ENCODE measurements around the gene NTNG1.

The NTNG1 gene

GRCh38 chr1:107394301-107394700 is 253.5 kb downstream of the NTNG1 start:
- no peak overlapping the region for H3K4me3 ChIP-seq (ENCODE audit: low read length)
- TF ChIP-seq, protein P1, sequence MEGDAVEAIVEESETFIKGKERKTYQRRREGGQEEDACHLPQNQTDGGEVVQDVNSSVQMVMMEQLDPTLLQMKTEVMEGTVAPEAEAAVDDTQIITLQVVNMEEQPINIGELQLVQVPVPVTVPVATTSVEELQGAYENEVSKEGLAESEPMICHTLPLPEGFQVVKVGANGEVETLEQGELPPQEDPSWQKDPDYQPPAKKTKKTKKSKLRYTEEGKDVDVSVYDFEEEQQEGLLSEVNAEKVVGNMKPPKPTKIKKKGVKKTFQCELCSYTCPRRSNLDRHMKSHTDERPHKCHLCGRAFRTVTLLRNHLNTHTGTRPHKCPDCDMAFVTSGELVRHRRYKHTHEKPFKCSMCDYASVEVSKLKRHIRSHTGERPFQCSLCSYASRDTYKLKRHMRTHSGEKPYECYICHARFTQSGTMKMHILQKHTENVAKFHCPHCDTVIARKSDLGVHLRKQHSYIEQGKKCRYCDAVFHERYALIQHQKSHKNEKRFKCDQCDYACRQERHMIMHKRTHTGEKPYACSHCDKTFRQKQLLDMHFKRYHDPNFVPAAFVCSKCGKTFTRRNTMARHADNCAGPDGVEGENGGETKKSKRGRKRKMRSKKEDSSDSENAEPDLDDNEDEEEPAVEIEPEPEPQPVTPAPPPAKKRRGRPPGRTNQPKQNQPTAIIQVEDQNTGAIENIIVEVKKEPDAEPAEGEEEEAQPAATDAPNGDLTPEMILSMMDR (conservative IDR thresholded peaks at IDR 0.05; ENCODE audit: low read depth, low read length), result no peak
- DNase-seq (ENCODE audit: low read depth), result no peak

DNA sequence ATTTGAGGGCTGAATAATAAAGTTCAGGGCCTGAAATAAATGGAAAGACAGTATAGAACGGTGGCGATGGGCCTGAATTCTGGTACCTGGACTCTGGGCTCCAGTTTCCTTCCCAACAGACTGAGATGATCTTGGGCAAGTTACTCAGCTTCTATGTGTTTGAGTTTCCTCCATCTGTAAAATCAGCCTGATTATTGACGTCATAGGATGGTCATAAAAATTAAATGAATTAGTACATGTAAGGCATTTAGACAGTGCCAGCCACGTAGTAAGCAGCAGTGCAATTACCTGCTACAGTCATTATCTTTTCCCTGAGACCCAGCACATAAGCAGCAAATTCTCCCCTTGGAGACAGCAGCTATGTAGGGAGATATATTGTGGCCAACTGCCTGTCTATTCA is 260.9 kb downstream of the NTNG1 start:
- H3K4me3 ChIP-seq (ENCODE audit: low read length), result no peak overlapping the region
- TF ChIP-seq, protein P1 (conservative IDR thresholded peaks at IDR 0.05; ENCODE audit: low read depth, low read length), result no peak
- no peak for DNase-seq (ENCODE audit: low read depth)

- TF ChIP-seq, protein P1 (conservative IDR thresholded peaks at IDR 0.05; ENCODE audit: low read depth, low read length), result no peak
- H3K4me3 ChIP-seq (ENCODE audit: low read length), result no peak overlapping the region
- no peak for DNase-seq (ENCODE audit: low read depth)
These were observed 263.9 kb downstream of the NTNG1 start for GRCh38 chr1:107404756-107405155.

DNA sequence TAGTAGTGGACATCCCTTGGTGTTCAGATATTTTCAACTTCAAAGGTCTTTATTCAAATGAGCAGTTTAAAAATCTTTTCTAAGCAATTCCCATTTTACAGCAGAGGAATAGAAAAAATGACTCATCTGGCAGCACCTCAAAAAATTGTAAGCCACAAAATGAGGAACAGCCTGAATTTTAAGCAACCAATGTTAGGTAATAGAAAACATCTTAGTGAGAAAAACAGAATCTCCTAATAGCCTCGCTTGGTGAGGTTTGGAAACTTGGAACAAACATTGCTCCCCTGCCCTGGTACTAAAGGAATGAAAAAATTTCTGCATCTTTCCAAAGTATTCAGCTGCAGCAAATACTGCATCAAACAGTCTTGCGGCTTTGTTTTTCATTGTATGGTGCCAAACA is 264.4 kb downstream of the NTNG1 start:
- no peak for DNase-seq (ENCODE audit: low read depth)
- TF ChIP-seq, protein P1 (conservative IDR thresholded peaks at IDR 0.05; ENCODE audit: low read depth, low read length), result no peak
- no peak overlapping the region for H3K4me3 ChIP-seq (ENCODE audit: low read length)

GRCh38 chr1:107407011-107407410 is 266.2 kb downstream of the NTNG1 start:
- TF ChIP-seq, protein P1 (conservative IDR thresholded peaks at IDR 0.05; ENCODE audit: low read depth, low read length), result no peak
- no peak overlapping the region for H3K4me3 ChIP-seq (ENCODE audit: low read length)
- no peak for DNase-seq (ENCODE audit: low read depth)

DNA sequence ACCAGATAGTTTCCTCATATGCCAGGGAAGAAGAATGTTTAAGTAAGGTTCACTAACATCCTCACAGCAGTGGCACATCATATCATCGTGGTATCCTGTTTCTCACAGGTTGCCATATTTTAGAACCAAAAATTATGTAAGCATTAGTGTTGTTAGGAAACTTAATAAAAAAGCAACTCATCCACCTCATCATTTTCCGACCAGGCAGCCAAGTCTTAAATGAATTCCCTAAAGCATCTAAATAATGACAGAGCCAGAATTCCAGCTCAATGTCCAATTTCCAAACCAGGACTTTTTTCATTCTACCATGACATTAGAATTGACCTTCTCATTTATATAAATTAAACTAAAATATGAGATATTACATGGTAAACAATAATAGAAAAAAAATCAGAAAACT is 272.7 kb downstream of the NTNG1 start:
- TF ChIP-seq, protein P1 (conservative IDR thresholded peaks at IDR 0.05; ENCODE audit: low read depth, low read length), result no peak
- DNase-seq (ENCODE audit: low read depth), result no peak

GRCh38 chr1:107413951-107414350 is 273.1 kb downstream of the NTNG1 start:
- TF ChIP-seq, protein P1 (conservative IDR thresholded peaks at IDR 0.05; ENCODE audit: low read depth, low read length), result no peak
- no peak overlapping the region for H3K4me3 ChIP-seq (ENCODE audit: low read length)
- DNase-seq (ENCODE audit: low read depth), result no peak

More for the DNA sequence above, 272.7 kb downstream of the NTNG1 start:
- H3K4me3 ChIP-seq (ENCODE audit: low read length), result no peak overlapping the region

Measured in retinal pigment epithelial cell (primary cell).